Gastrocnemius medialis (tissue), 4 donors: ENCODE results near the gene PSMC3.

Source experiments
- POLR2A ChIP-seq, 2 donors: fragments of 450-650 bp; IDR thresholded peaks; one replicate each; pipeline ENCODE4 v1.6.1; 2017; ENCODE audit warnings: antibody characterized with exemption in 2 of 2, mild to moderate bottlenecking in 2 of 2, moderate library complexity in 2 of 2
- TF ChIP-seq, protein P1 (sequence below), 5 experiments: fragments of 450-650 bp in 3 of 5; fragments of 200-600 bp in 2 of 5; sonication (generic) in 2 of 5; IDR thresholded peaks in 4 of 5; conservative IDR thresholded peaks in 1 of 5; 1 replicate in 4 of 5; 2 replicates in 1 of 5; pipeline ENCODE4 v1.5.1; 2016 to 2019; ENCODE audit warnings: antibody characterized with exemption in 5 of 5, mild to moderate bottlenecking in 3 of 5, moderate library complexity in 3 of 5

DNA sequence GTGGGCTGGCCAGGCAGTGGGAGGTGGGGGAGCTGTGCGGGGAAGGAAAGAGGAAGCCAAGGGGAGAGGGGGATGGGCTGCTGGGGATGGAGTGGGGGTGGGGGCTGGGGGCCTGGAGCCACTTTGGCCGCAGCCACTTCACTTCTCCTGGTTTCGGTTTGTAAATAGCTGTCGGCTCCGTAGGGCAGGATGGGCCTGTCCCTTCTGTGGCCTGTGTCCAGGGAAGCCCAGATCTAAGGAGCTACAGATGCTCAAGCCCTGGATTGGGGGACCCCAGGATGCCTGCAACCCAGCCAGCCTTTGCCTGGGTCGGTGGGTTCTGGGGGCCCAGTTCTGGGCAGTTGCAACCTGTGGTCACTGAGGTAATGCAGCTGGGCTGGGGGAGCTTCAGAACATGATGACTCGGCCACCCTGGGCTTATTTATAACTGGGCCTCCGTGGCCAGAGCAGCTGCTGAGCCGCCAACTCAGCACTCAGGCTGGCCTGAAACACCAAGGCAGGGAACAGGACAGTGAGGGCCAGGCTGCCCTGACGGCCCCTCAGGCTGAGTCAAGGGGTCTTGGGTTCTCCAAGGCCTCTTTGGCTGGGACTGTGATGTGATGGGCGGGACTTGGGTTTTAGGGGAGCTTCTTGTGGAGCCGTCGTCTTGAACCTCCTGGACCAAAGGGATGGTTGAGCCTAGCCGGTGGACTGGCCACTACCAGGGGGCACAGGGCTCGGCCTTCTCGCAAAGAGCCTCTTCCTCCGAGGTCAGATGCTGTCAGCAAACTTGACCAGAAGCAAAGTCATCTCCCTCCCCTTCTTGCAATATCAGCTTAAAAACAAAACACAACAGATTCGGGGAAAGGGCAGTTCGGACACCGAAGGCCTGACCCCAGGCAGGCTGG, 32.8 kb downstream of the PSMC3 start:
- TF ChIP-seq, protein P1, sequence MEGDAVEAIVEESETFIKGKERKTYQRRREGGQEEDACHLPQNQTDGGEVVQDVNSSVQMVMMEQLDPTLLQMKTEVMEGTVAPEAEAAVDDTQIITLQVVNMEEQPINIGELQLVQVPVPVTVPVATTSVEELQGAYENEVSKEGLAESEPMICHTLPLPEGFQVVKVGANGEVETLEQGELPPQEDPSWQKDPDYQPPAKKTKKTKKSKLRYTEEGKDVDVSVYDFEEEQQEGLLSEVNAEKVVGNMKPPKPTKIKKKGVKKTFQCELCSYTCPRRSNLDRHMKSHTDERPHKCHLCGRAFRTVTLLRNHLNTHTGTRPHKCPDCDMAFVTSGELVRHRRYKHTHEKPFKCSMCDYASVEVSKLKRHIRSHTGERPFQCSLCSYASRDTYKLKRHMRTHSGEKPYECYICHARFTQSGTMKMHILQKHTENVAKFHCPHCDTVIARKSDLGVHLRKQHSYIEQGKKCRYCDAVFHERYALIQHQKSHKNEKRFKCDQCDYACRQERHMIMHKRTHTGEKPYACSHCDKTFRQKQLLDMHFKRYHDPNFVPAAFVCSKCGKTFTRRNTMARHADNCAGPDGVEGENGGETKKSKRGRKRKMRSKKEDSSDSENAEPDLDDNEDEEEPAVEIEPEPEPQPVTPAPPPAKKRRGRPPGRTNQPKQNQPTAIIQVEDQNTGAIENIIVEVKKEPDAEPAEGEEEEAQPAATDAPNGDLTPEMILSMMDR (IDR thresholded peaks at IDR 0.05 in 4 of 5, conservative IDR thresholded peaks at IDR 0.05 in 1 of 5) = no peak
- no peak for TF ChIP-seq POLR2A (IDR thresholded peaks at IDR 0.05)
